HG02610 (cell line): ENCODE measurements around the gene TAPBPL.
A peak's percentile ranks its signal among the peaks of the same experiment; 100 is the strongest.
"Not testable (repeated sequence)": the region's sequence is repeated elsewhere in the genome, so short reads cannot be mapped to it uniquely, and the experiment has no call there.

ENCODE experiments used
- ATAC-seq: cut with Tn5 transposase; IDR thresholded peaks from one replicate; pipeline ENCODE4 v1.9.1; 2021; ENCODE audit warnings: mild to moderate bottlenecking, moderate library complexity; ENCODE audit not compliant: unreplicated experiment

Gene TAPBPL

DNA sequence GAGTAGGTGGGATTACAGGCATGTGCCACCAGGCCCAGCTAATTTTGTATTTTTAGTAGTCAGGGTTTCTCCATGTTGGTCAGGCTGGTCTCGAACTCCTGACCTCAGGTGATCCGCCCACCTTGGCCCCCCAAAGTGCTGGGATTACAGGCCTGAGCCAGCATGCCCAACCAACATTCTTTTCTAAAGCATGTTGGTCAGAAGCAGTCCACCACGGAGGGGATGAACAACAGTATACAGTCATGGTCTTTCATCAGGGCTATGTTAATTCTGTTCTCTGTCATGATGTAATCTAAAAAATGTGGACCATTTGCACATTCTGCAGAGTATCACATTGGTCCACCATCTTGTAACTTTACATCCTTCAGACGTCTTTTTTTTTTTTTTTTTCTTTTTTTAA, 37.6 kb downstream of the TAPBPL start:
- ATAC-seq, result no peak

DNA sequence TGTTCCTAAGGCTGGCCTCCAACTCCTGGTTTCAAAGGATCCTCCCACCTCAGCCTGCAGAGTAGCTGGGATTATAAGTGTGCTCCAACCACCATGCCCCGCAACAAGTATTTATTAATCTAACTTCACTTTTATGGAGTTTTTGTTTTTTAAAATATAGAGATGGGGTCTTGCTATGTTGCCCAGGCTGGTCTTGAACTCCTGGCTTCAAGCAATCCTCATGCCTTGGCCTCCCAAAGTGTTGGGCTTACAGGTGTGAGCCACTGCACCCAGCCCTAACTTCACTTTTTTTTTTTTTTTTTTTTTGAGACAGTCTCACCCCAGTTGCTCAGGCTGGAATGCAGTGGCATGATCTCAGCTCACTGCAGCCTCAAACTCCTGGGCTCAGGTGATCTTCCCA, 38.8 kb downstream of the TAPBPL start:
- ATAC-seq, result not testable (repeated sequence)

DNA sequence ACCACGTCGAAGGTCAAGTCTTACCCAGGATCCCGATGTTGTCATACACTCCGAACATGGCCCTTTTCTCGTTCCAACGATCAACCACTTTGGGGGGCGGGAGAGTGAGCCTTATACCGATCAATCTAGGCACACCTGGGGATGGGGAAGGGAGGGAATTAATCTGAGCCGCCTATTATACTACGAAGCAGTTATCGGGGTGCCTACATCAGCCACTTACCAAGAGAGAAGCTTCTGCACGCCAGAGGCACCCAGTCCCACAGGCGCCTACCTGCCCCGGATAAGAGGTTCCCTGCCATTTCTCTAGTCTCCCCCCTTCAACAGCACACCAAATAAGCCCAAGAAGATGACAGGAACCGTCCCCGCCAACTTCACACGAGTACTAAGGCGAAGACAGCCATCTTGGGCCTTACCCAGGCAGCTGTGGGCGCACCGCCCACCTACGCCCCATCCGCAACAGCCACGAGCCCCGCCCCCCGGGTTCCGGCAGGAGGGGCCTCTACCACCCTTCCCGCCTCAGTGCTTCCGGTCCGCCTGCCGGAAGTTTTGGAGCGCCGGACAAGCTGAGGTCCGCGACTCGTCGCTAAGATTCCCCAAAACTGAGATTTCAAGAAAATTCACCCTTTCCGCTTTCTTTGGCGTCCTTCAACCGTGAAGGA, 41.1 kb downstream of the TAPBPL start, which contains the start of gene MRPL51:
Gene MRPL51 (minus strand): TSS at position 425 of the 659 bp plus-strand sequence. CDS start 126 bp downstream, at position 299.
- ATAC-seq, result peak; percentile 76

DNA sequence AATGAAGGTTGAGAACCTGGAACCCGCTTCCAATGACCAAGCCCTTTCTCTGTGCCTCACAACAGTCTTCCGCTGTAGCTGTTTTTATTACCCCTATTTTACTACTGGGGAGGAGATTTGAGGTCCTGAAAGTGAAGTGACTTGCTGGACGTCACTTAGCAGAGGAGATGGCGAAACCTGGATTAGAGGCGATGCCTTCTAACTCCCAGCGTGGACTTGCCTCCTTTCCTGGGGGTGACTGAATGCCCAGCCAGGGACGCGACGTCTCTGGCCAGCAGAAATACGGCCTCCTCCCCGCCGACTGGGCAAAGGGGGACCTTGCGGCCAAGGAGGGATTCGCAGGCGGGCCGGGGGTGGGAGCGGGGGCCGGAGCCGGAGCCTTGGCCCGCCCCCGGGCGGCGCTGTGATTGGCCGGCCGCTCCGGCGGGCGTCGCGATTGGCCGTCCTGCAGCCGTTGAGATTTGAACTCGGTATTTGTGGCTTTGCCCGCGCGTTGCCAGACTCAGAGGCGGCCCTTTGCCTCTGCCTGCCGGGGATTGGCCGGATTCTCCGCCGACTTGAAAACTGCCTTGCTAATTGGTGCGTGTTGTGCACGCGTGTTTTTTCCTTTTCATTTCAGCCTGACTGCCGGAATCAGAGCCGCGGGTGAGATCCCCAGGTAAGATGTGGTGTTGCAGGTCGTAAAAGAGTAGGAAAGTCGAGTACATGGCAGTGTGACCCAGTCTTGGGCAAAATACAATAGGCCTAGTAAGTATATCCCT, 41.8 kb downstream of the TAPBPL start, which contains the start of gene NCAPD2:
Gene NCAPD2 (plus strand): TSS at position 606 of the 761 bp plus-strand sequence. CDS start 997 bp downstream, outside the sequence.
- ATAC-seq, result peak; percentile 79

DNA sequence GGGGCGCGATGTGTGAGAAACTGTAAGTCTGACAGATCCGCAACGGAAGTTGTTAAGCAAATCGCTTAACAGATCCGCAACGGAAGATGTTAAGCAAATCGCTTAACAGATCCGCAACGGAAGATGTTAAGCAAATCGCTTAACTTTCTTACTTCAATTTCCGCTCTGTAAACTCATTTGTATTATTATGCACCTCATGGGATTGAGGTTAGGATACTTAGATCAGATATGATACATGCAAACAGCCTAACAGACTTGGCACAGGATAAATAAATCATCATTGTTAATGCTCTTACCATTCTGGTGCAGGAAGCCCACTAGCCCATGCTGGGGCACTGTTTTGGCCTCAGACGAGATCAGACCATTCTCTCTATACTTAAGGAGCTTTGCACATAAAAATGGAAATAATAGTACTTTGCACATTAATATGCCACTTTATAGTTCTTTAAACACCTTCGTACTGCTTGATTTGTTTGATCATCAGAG, 42.5 kb downstream of the TAPBPL start:
- ATAC-seq, result no peak

DNA sequence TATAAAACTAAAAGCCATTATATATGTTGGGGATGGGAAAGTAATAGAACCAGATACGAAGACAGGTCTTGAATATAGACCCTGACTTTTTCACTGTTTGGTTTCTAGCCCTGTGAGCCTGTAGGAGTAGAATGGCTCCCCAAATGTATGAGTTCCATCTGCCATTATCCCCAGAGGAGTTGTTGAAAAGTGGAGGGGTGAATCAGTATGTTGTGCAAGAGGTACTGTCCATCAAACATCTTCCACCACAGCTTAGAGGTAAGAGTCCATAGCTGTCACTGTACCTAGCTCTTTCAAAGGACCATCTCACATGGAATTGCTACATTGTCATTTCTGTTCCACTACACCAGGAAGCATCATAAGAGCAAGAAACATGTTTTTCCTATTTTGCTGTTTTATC, 43.1 kb downstream of the TAPBPL start:
- no peak for ATAC-seq

DNA sequence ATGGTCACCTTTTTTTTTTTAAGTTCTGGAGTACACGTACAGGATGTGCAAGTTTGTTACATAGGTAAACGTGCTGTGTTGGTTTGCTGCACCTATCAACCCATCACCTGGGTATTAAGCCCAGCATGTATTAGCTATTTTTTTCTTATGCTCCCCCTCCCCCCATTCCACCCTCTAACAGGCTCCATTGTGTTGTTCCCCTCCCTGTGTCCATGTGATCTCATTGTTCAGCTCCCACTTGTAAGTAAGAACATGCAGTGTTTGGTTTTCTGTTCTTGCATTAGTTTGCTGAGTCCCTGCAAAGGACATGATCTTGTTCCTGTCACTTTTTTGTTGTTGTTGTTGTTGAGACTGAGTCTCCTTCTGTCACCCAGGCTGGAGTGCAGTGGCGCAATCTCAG, 45.4 kb downstream of the TAPBPL start:
- not testable (repeated sequence) for ATAC-seq

DNA sequence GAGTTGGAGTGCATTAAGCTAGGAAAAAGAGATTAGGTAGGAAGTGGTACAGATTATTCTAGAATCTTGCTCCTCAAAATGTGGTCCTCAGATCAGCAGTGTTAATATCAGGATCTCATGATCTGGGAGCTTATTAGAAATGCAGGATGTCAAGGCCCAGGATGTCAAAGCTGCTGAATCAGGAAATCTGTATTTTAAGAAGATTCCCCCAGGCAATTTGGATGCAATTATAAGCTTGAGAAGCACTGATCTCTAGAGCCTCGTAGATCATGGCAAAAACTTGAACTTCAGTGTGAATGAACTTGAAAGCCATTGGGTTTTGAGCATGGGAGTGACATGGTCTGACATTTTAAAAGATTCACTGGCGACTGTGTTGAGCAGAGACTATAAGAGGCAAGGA, 48.6 kb downstream of the TAPBPL start:
- no peak for ATAC-seq

DNA sequence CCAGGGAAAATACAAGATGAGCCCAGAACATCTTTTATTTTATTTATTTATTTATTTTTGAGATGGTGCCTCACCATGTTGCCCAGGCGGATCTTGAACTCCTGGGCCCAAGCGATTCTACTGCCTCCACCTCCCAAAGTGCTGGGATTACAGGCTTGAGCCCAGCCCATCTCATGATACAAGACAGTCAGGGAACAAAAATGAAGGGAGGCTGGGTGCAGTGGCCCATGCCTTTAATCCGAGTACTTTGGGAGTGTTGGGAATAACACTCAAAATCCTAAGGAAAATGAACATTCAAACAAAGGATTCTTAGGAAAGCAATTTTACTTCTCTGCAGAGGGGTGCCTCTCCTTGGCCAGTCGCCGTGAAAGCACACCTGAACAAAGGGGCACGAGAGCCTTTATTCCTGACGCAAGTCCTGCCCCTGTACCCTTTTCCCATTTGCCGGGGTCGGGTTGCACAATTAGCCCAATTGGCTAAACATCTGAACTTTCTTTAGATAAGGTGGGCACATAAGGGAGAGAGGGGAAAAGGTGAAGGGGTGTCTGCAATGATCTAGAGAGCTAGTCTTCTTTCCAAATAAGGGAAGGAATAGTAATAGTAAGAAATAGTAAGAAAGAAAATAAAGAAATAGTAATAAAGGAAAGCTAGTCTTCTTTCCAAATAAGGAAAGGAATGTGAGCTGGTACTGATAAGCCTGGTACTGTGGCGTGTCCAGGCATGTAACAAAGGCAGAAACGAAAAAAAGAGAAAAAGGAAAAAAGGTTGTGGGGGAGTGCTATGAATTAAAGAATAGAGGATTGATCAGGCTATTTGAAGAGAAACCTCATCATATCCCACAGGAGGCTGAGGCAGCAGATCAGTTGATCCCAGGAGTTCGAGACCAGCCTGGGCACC, 55.5 kb downstream of the TAPBPL start:
- ATAC-seq, result no peak

DNA sequence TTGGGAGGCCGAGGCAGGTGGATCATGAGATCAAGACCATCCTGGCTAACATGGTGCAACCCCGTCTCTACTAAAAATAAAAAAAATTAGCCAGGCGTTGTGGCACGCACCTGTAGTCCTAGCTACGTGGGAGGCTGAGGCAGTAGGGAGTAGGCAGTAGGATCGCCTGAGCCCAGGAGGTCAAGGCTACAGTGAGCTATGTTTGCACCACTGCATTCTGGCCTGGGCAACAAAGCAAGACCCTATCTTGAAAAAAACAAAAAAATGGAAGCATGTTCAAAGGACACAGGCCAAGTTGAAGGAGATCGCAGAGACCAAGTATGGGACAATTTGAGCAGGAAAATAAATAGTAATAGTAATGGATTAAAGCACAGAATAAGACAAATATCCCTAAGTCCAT, 56.2 kb downstream of the TAPBPL start:
- no peak for ATAC-seq
